Dermis blood vessel endothelial cell (primary cell): ENCODE results near the gene CST9L. TPM values are rescaled to one million over a fixed set of nuclear protein-coding genes. Genes with fewer than 3 reads are reported as not detected.

Source experiments
- total RNA-seq: library from RNA; depleted of rRNA; stranded (reverse); fragments of >200 nt; gene quantifications from 2 replicates; pipeline ENCODE4 v1.2.3, GENCODE V29; 2014

The CST9L gene
- total RNA-seq, 1 donor from 2014 or later: not detected

Other genes starting within 250 kb of the CST9L start
- 24.8 and 36.2 TPM in 2 replicates for gene NXT1, start 217.7 kb downstream of the CST9L start, total RNA-seq
- gene GZF1, start 206.3 kb downstream of the CST9L start, total RNA-seq: 19.1 and 31.5 TPM in 2 replicates
- 8.2 and 12.1 TPM in 2 replicates for gene NAPB, start 147.0 kb downstream of the CST9L start, total RNA-seq
- not detected in 2 replicates for gene CSTL1, start 128.8 kb downstream of the CST9L start, total RNA-seq
- gene CST11, start 115.6 kb downstream of the CST9L start, total RNA-seq: not detected in 2 replicates
- not detected in 2 replicates for gene CST8, start 77.4 kb downstream of the CST9L start, total RNA-seq
- not detected in 2 replicates for gene CST9, start 37.4 kb upstream of the CST9L start, total RNA-seq
- gene CST3, start 69.5 kb upstream of the CST9L start, total RNA-seq: 268 and 284 TPM in 2 replicates
- not detected in 2 replicates for gene CST4, start 120.6 kb upstream of the CST9L start, total RNA-seq
- 0.19 TPM in 1 of 2 replicates, not detected in the other for gene CST1, start 182.5 kb upstream of the CST9L start, total RNA-seq